ENCODE measurements around the gene CR1. TPM values are rescaled to one million over a fixed set of nuclear protein-coding genes. Genes with fewer than 3 reads are reported as not detected.

The CR1 gene
- total and polyA plus RNA-seq, 2 donors (not counting 3 experiments of a cell fraction or from before 2014, with no cell fraction given) = not detected

GRCh38 chr1:207578796-207579435 is 83.0 kb downstream of the CR1 start:
- no peak for FAIRE-seq
- TF ChIP-seq JUN (IDR thresholded peaks at IDR 0.05; ENCODE audit: borderline replicate concordance, insufficient read depth, insufficient read length, low read depth) (no peak), MYC (IDR thresholded peaks at IDR 0.05; ENCODE audit: low read depth, low read length) (no peak), CTCF (IDR thresholded peaks at IDR 0.05; ENCODE audit: extremely low read depth in 1 of 2, insufficient read depth in 1 of 2, low read depth in 1 of 2, low read length in 2 of 2) (no peak), MAX (IDR thresholded peaks at IDR 0.05; ENCODE audit: insufficient read depth, insufficient read length) (no peak), EZH2 (IDR thresholded peaks at IDR 0.05; ENCODE audit: borderline replicate concordance, low read depth, low read length, severe bottlenecking) (no peak), POLR2AphosphoS5 (IDR thresholded peaks at IDR 0.05; ENCODE audit: insufficient read depth, low read depth, low read length) (no peak), FOS (IDR thresholded peaks at IDR 0.05; ENCODE audit: borderline replicate concordance, insufficient read depth, low read length) (no peak), POLR2A (IDR thresholded peaks at IDR 0.05; ENCODE audit: low read depth, low read length) (no peak), GATA2 (IDR thresholded peaks at IDR 0.05; ENCODE audit: insufficient read depth, insufficient read length, low read depth, low read length) (no peak)
- H3K27me3 ChIP-seq (ENCODE audit: control insufficient read depth in 2 of 2, insufficient read depth in 2 of 2, low read length in 2 of 2) = peaks cover 4 to 12% of the 10 kb centered on the region in 2 experiments
- no TSS peak for BruUV-seq (replicated peaks)
- H4K20me1 ChIP-seq (replicated peaks; ENCODE audit: control insufficient read depth, extremely low read depth, insufficient read depth, low read length) = no peaks in the 10 kb centered on the region
- H3K4me2 ChIP-seq (ENCODE audit: insufficient read depth, low read length) = no peak overlapping the region
- intact Hi-C loops (cut with micrococcal nuclease) (loop anchor here (1.0 kb wide), 2 partner anchors 93 to 120 kb away; no protein-coding TSS in a partner anchor), dilution Hi-C loops (cut with MboI; ENCODE audit: extremely low pct_ligation_motif_present, low sequenced_read_pairs) (no loop called here)
- H2AFZ ChIP-seq (ENCODE audit: low read depth, low read length) = no peak overlapping the region
- H3K9me1 ChIP-seq (replicated peaks; ENCODE audit: control insufficient read depth, extremely low read depth, insufficient read depth, low read length) = no peaks in the 10 kb centered on the region
- DNase-seq (ENCODE audit: low read depth, low spot score) = no peak
- H3K27ac ChIP-seq (ENCODE audit: insufficient read depth, low read depth, low read length) = no peak overlapping the region
- no peak overlapping the region for H3K4me3 ChIP-seq (replicated peaks in 1 of 3; ENCODE audit: insufficient read depth in 1 of 3, low read depth in 1 of 3, low read length in 3 of 3)
- H3K4me1 ChIP-seq (ENCODE audit: control insufficient read depth, extremely low read depth, insufficient read depth, low read length) = no peaks in the 10 kb centered on the region
- CTCF ChIA-PET = interaction anchor here (1.0 to 3.8 kb wide), 8 partner anchors 13 to 384 kb away, joined by 3 to 39 read pairs (median 8); no protein-coding TSS in a partner anchor
- POLR2A ChIA-PET = no interaction called here
- H3K9ac ChIP-seq (replicated peaks; ENCODE audit: extremely low read depth, insufficient read depth, low read length) = no peak overlapping the region
- H3K9me3 ChIP-seq (replicated peaks; ENCODE audit: control insufficient read depth, insufficient read depth, low read length) = no peaks in the 10 kb centered on the region
- H3K79me2 ChIP-seq (ENCODE audit: control insufficient read depth, insufficient read depth, low read length) = no peaks in the 10 kb centered on the region
- H3K36me3 ChIP-seq (ENCODE audit: control insufficient read depth in 2 of 2, extremely low read depth in 1 of 2, insufficient read depth in 2 of 2, low read length in 2 of 2) = no peaks in the 10 kb centered on the region
